ENCODE measurements around the gene CD83.

DNA sequence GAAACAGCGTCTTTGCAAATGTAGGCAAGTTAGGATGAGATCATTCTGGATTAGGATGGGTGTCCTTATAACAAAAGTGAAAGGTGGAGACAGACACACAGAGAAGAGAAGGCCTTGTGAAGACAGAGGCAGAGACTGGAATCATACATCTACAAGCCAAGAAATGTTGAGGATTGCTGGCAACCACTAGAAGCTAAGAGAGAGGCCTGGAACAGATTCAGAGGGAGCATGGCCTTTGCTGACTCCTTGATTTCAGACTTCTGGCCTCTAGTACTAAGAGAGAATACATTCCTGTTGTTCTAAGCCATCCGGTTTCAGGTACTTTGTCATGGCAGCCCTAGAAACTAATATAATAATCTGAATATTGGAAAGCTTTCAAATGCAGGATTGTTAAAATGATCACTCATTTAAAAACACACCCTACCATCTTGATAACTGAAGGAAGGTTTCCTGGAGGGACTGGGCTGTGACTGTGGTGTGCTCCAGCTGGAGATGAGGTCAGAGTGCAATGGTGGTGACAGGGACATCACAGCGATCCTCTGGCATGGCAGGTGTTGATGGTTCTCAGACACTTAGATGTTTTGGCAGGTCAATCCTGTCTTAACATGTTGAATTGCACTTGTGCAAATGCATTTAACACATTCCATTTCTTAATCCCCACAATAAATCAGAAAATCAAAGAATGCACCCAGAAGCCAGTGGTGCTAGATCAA lies 25.1 kb downstream of the CD83 start:
- TF ChIP-seq CTCF (conservative IDR thresholded peaks at IDR 0.05; ENCODE audit: low read depth, low read length) (no peak), EZH2 (IDR thresholded peaks at IDR 0.05; ENCODE audit: low read length, unreplicated experiment) (no peak), EZH2phosphoT487 (IDR thresholded peaks at IDR 0.05; ENCODE audit: borderline replicate concordance, low read length) (no peak)
